Cardiac fibroblast (primary cell): ENCODE results near the gene SDSL.

Source experiments
- DNase-seq, 2 donors: peaks; one replicate each; pipeline versions ENCODE4 v3.0.0 to v3.0.0-alpha.2; 2010; ENCODE audit warnings: low read depth in 2 of 2
- H3K4me3 ChIP-seq, 2 donors: replicated peaks in 1 of 2; 1 replicate in 1 of 2; 2 replicates in 1 of 2; pipeline ENCODE4 v1.5.1; 2011; ENCODE audit warnings: low read depth in 2 of 2, low read length in 2 of 2, mild to moderate bottlenecking in 2 of 2, moderate library complexity in 1 of 2
- CTCF ChIP-seq: IDR thresholded peaks from one replicate; pipeline ENCODE4 v1.5.1; 2011; ENCODE audit warnings: low read depth, mild to moderate bottlenecking, low read length, inconsistent platforms

SDSL gene

GRCh38 chr12:113395119-113395518 is 27.1 kb upstream of the SDSL start:
- no peak for DNase-seq

GRCh38 chr12:113396200-113396599 is 26.0 kb upstream of the SDSL start:
- DNase-seq = no peak
- no peak for TF ChIP-seq CTCF
- H3K4me3 ChIP-seq = no peak overlapping the region

More at GRCh38 chr12:113395119-113395518, 27.1 kb upstream of the SDSL start:
- no peak for TF ChIP-seq CTCF
- no peak overlapping the region for H3K4me3 ChIP-seq

- no peak overlapping the region for H3K4me3 ChIP-seq
- no peak for TF ChIP-seq CTCF
- no peak for DNase-seq
Observed at GRCh38 chr12:113396828-113397496, 25.2 kb upstream of the SDSL start.

GRCh38 chr12:113397497-113398197 is 24.5 kb upstream of the SDSL start:
- DNase-seq = no peak
- H3K4me3 ChIP-seq = no peak overlapping the region
- TF ChIP-seq CTCF = no peak

GRCh38 chr12:113398346-113399290 is 23.6 kb upstream of the SDSL start:
- no peak for DNase-seq
- no peak for TF ChIP-seq CTCF
- H3K4me3 ChIP-seq = no peak overlapping the region

- no peak for DNase-seq
- H3K4me3 ChIP-seq = no peak overlapping the region
- TF ChIP-seq CTCF = no peak
Observed at GRCh38 chr12:113399490-113399889, 22.7 kb upstream of the SDSL start.
